GM12892 (cell line): Measurements from ENCODE around the gene MRPL44.

ENCODE experiments used
- DNase-seq: peaks from one replicate; pipeline ENCODE4 v3.0.0; 2011; ENCODE audit not compliant: insufficient read length
- FAIRE-seq: peaks from 2 replicates; lab custom pipeline; 2011; peaks lifted over from hg19 to GRCh38; lab: Jason Lieb, UNC
- POLR2A ChIP-seq: IDR thresholded peaks from 2 replicates; pipeline ENCODE4 v1.6.1; 2011; ENCODE audit warnings: low read depth, low read length, control low read depth
- POLR2AphosphoS5 ChIP-seq: IDR thresholded peaks from 2 replicates; pipeline ENCODE4 v1.6.1; 2011; ENCODE audit warnings: low read depth, low read length, control low read depth
- TAF1 ChIP-seq: IDR thresholded peaks from 2 replicates; pipeline ENCODE4 v1.6.1; 2011; ENCODE audit warnings: low read depth, mild to moderate bottlenecking, control low read depth, low read length, borderline replicate concordance

MRPL44 gene

GRCh38 chr2:223941579-223942277 lies 15.5 kb upstream of the MRPL44 start:
- FAIRE-seq: peak; percentile 73
- DNase-seq: no peak
- TF ChIP-seq POLR2AphosphoS5 (no peak), POLR2A (no peak), TAF1 (no peak)

- DNase-seq: no peak
- no peak for TF ChIP-seq POLR2AphosphoS5
- FAIRE-seq: no peak
Measured at GRCh38 chr2:223943135-223943534, 14.1 kb upstream of the MRPL44 start.

- no peak for DNase-seq
- no peak for FAIRE-seq
- no peak for TF ChIP-seq POLR2A
- no peak for TF ChIP-seq POLR2AphosphoS5
- TF ChIP-seq TAF1: no peak
Measured at GRCh38 chr2:223943561-223944008, 13.7 kb upstream of the MRPL44 start.

GRCh38 chr2:223944166-223944702 lies 13.0 kb upstream of the MRPL44 start:
- peak; percentile 61 for FAIRE-seq
- DNase-seq: peak; percentile 35
- TF ChIP-seq POLR2A: no peak
- no peak for TF ChIP-seq TAF1
- no peak for TF ChIP-seq POLR2AphosphoS5

GRCh38 chr2:223944703-223945531 lies 12.3 kb upstream of the MRPL44 start, which contains the start of gene WDFY1:
Gene WDFY1, minus strand, starts transcription at chr2:223945335. Its CDS starts 51 bp downstream, at chr2:223945284.
- peak; percentile 94 for DNase-seq
- FAIRE-seq: peak; percentile 92
- TF ChIP-seq POLR2A (peak; percentile 82), TAF1 (peak; percentile 44; the same call in 1 of the 2 replicates), POLR2AphosphoS5 (peak; percentile 47; the same call in 1 of the 2 replicates)

GRCh38 chr2:223945755-223946154 lies 11.5 kb upstream of the MRPL44 start:
- FAIRE-seq: no peak

GRCh38 chr2:223947711-223948205 lies 9.5 kb upstream of the MRPL44 start:
- no peak for TF ChIP-seq POLR2A
- FAIRE-seq: no peak
- DNase-seq: no peak

More at GRCh38 chr2:223945755-223946154, 11.5 kb upstream of the MRPL44 start:
- no peak for DNase-seq
- TF ChIP-seq POLR2A: no peak
- TF ChIP-seq POLR2AphosphoS5: no peak
- no peak for TF ChIP-seq TAF1

- no peak for FAIRE-seq
- TF ChIP-seq POLR2A (no peak), POLR2AphosphoS5 (no peak), TAF1 (no peak)
- DNase-seq: no peak
Measured at GRCh38 chr2:223949241-223949840, 7.9 kb upstream of the MRPL44 start.

GRCh38 chr2:223950448-223951347 lies 6.6 kb upstream of the MRPL44 start:
- FAIRE-seq (peak; percentile 65), DNase-seq (no peak)

GRCh38 chr2:223952280-223952968 lies 4.8 kb upstream of the MRPL44 start:
- FAIRE-seq (peak; percentile 83), DNase-seq (no peak)
- TF ChIP-seq TAF1: no peak
- TF ChIP-seq POLR2A: no peak
- no peak for TF ChIP-seq POLR2AphosphoS5

More at GRCh38 chr2:223950448-223951347, 6.6 kb upstream of the MRPL44 start:
- TF ChIP-seq POLR2AphosphoS5 (no peak), POLR2A (no peak), TAF1 (no peak)
